GM19035 (cell line): ENCODE measurements around the gene TTLL11.
"Not testable (repeated sequence)": the region's sequence is repeated elsewhere in the genome, so short reads cannot be mapped to it uniquely, and the experiment has no call there.

Source experiments
- ATAC-seq: cut with Tn5 transposase; IDR thresholded peaks from one replicate; pipeline ENCODE4 v1.9.1; 2021; ENCODE audit not compliant: unreplicated experiment

The TTLL11 gene

DNA sequence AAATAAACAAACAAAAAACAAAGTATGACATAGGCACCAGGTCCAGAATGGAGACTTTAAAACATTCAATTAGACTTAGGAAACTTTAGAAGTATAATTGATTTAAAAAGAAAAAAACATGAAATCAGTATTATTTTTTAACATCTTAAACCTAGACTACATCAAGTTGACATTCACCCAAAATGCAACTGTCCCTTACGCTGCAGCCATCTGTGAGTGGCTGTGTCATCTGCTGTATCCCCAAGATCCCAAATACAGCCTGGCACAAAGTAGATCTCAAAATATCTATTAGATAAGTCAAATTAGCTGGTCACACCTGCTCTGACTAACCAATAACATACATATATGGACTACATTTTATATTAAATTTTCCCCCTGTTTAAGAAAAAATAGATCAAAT, 7.8 kb downstream of the TTLL11 start:
- ATAC-seq = no peak

DNA sequence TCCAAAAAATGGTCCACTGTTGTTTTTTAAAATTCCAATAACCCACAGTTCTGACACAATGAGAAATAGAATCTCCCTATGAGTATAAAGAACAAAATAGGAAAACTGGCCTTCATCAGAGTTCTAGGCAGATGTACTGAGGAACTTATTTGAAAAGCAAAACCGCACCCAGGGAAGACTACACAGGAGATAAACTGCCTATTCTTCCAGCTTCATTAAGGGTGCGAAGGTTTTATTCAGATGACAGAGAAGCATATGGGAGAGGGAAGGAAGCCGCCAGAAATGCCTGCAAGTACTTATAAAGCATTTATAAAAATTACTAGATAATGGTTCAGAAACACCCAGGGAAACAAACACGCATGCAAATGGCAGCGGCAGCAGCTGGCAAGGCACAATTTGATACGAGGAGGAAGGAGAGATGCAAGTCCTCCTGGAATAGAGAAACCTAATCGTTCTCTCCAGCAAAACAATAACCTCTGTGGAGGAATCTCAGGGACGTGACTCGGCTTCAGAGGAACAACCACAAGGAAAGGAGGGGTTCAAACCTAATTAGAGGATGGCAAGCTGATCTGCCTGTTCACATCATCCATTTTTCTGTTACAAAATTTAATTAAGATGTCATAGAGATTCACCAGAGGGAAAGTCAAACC, 9.0 kb downstream of the TTLL11 start:
- no peak for ATAC-seq

DNA sequence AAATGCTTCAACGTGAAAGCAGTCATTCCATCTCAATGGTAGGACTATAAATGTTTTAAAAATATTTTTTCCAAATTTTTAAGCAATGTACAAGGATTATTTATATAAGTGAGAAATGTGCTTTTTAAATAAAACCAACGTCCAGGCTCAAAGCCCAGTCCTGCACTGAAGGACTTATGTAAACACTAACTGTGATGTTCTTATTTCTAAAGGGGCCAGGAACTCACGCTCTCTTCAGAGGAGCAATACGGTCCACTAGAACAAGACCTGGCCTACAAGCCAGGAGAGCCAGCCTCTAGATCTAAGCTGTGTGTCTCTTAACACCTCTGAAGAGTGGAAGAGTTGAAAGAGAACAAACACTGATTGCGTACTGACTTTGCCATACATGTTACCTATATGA, 12.1 kb downstream of the TTLL11 start:
- ATAC-seq = no peak

DNA sequence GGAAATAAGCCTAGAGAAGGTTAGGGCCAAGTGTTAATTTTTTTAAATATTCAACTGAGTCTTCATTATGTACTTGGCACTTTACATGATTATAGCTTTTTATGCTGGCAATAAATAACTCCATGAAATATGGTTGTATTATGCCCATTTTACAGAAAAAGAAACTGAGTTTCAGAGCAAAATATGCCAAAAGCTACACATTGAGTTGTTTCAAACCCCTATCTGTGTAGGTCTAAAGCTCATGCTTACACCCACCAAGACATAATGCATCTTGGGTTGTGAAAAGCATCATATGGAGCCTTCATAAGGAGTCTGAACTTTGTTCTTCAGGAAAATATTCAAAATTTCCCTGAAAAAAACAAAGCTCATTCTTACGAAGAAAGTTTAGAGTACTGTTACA, 14.6 kb downstream of the TTLL11 start:
- ATAC-seq = no peak

DNA sequence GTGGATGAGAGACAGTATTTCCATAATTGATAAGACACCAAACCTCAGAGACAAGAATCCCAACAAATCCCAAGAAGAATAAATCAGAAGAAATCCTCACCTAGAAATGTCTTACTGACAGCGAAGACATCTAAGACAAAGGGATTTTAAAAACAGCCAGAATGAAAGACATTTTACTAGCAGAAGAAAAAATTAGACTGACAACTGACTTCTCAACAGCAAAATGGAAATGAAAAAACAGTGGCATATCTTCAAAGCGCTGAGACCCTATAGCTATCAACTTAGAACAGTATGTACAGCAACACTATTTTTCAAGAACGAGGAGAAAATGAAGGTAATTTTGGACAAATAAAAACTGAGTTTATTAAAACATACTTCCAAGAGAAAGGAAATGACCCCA, 16.3 kb downstream of the TTLL11 start:
- no peak for ATAC-seq

DNA sequence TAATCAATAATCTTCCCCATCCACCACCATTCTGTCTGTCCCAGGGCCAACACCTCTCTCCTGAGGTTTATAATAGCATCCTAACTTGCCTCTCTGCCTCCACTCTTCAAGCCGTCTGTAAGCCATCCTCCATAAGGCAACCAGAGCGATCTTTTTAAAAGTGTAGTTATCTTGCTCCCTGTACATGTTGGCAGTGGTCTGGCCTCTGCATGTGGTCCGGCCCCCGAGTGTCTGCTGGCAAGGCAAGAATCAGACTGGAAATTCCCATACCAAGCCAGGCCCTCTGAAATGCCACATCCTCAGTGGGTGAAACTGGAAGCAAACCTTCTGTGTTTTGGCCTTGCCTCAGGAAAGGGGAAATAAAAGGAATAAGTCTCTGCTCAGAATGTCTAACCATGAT, 17.0 kb downstream of the TTLL11 start:
- no peak for ATAC-seq

DNA sequence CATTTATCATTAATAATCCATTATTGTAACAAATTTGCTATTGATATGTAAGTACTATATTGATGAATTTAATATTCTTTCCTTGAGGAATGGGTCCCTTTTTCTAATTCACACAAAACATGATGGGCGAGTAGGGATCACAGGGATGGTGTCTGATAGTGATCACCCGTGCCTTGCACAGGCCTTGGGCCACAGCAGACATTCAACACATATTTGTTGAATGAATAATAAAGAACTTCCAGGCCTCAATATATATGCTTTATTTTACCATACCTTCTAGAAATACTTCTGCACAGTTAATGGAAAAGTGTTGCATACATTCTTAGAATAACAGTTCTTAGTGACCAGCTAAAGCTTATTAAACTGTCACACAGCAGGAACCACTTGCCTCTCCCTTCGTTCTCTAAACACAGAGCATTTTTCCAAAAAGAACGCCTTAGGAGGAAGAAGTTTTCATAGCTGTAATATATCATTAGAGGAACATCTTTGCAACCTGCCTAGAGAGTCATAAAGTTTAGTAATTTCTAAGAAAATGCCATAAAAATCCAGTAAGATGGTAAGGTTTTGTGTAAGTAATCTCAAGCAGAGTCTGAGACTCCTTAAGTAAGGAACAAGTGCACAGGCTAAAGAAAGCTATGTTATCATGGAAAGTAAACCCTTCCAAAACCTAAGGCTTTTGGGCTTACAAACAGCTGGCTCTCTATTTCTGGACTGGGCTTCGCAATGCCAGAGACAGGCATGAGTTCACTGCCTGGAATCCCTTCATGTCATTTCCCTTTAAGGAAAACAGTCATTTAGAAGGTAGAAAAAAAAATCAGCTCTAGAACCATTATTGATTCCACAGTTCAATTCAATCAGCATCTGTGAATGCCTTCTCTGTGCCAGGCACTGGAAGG, 17.7 kb downstream of the TTLL11 start:
- ATAC-seq = no peak

DNA sequence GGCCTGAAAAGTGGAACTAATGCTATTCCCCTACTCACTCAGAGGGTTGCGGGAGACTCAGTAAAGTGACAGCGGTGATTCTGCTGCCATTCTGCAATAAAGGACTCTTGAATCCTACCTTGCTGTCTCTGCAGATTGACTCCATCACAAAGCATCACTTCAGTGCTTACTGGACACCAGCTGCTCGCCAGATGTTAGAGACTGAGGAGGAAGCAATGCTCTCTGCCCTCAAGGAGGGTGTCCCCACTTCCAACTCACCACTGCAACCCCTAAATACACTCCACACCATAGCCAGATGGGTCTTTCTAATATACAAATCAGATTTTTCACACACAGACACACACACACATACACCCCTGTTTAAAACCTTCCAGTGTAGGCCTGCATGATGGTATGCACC, 21.4 kb downstream of the TTLL11 start:
- ATAC-seq = no peak

DNA sequence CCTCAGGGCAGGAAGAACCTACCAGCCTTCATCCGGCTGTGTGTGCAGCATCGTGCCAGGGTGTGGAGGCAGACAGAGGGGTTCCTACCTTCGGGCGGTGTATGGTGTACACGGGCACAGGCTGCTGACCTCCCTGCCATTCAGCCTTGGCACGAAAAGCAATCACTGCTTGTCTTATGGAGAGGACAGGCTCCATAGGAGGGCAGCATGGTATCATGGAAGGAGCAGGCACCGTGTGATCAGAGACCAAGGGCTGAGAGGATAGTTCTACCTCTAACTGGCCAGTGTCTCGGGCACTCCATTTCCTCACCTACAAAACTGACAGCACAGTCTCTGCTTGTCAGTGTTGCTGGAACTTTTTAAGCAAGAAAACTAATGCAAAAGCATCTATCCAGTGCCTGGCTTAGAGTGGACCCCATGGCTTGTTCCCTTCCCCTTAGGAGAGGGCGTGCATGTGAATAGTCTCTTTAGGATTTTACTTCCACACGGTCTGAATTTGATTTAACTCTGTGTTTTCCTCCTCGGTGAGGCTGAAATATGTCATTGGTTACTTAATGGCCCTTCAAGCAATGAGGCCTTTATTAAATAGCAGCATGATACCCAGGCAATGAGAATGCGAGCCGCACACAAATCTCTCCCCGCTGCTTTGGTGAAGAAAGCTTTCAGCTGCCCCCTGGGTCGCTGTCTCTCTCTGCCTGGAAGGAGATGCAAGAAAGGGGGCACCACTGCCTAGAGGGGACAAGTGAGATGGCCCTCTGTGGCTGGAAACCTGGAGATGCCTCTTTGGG, 22.2 kb downstream of the TTLL11 start:
- ATAC-seq = no peak

DNA sequence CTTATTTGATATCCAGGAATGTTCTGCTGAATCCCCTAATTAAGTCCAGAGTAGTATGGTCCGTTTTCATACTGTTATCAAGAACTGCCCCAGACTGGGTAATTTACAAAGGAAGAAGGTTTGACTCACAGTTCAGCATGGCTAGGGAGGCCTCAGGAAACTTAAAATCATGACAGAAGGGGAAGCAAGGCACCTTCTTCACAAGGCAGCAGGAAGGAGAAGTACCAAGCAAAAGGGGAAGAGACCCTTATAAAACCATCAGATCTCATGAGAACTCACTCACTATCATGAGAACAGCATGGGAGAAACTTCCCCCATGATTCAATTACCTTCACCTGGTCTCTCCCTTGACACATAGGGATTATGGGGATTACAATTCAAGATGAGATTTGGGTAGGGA, 26.4 kb downstream of the TTLL11 start:
- not testable (repeated sequence) for ATAC-seq

DNA sequence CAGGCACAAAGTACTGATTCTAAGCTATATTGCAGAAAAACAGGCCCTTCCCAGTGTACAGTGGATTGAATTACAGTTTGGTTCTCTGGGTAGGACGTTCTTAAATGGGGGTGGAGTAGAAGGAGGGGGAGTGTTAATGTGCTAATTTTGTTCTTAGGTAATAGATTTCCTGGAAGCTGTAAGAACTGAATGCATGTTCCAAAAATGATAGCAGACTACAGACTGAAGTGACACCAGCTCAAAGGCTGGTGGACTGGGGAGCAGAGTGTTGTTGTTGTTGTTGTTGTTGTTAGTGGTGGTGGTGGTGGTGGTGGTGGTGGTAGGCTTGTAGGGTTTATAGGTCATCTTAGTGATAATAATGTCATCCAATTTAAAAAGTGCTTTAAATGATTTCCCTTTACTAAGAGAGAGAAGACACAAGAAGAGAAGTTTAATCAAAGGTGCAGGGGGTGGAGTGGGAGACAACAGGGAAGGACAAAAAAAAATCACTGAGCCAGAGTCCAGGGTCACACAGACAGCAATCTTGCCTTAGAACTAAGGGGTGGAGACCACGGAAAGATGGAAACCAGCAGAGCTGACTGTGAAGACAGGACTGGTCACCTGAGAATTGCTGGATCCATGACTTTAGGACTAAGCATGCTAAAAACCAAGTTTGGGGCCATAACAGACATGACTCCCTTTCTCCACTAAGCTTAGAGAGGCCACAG, 27.0 kb downstream of the TTLL11 start:
- ATAC-seq = no peak

DNA sequence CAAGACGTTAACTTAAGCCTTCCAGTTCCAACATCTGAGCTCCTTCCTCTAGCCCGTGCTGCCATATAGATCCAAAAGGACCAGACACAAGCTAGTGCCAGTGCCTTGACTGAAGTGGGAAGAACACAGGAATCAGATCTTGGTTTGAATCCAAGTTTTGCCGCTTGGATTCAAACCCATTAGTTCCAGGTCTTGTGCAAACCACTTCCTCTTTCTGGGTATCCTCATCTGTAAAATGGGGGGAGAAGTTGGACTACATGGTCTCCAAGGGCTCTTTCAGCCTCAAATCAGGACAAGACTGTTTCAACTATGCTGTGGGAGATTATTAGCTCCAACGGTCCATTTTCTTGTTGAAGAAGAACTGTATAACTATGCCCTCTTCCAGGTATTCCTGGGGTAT, 32.6 kb downstream of the TTLL11 start:
- no peak for ATAC-seq

DNA sequence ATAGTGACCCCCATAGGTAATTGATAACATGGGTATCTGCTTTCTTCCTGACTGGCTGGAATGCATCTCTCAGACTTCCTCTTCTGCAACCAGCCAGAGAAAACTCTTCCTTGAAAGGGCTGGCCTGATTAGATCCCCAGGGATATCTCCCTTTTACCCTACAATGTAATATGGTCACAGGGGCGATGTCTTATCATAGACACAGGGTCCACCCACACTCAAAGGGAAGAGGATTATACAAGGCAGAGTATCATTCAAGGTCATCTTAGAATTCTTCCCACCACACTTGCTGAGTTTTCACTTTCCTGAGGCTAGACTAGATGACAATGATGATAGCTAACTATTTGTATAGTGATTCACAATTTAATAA, 33.2 kb downstream of the TTLL11 start:
- no peak for ATAC-seq

DNA sequence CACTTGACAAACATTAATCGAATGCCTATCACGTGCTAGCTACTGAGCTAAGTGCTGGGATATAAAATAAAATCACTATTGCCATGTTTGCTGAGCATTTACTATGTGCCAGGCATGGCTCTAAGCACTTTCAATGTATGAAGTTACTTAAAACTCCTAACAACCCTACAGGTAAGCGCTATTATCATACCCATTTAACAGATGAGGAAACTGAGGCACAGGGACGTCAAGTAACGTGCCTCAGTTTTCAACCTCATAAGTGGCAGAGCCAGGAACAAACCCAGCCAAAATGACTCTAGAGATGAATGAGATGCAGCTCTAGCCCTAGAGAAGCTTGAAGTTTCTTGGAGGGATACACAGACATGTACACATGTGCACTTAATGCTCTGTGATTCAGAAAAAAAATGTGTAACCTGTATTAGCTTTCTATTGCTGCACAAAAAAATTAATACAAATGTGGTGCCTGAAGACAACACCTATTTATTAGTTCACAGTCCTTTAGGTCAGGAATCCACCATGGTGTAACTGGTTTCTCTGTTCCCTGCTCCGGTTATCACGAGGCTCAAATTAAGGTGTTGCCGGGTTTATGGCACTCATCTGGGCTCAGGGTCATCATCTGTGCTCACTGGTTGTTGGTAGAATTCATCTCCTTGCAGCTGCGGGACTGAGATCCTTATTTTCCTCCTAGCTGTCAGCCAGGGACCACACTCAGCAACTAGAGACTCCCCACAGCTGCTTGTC, 33.7 kb downstream of the TTLL11 start:
- ATAC-seq = no peak

DNA sequence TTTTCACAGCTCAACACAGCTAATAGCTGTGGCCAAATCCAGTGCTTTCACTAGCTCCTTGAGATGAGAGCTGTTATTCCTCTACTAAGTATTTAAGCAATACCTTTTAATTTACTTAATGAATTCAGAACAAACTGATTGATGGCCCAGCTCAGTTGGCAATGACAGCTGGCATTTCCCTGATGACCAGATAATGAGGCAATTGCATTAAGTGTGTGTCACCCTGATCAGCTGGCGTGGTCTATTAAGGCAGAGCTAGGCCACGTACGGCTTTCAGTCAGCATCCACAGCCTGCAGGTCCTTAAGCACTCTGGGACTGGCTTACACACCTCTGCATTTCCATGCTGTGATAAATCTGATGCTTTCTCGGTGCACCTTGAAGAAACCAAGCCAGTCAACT, 34.4 kb downstream of the TTLL11 start:
- ATAC-seq = no peak

DNA sequence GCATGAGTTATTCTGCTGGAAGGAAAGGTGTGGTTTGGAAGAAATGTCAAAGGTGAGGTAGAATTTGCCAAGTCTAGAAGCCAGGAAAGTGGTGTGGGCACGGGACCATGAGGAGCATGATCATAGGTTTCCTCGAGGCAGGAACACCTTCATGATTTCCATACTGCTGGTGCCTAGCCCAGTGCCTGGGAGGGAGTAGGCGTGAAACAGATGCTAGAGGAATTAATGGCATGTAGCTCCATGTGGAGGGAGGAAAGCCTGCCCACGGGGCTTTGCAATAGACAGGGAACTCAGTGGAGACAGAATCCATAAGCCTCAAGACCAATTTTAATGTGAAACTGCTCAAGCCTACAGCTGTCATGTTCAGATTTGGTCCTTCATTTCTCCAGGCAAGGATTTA, 35.1 kb downstream of the TTLL11 start:
- ATAC-seq = no peak

DNA sequence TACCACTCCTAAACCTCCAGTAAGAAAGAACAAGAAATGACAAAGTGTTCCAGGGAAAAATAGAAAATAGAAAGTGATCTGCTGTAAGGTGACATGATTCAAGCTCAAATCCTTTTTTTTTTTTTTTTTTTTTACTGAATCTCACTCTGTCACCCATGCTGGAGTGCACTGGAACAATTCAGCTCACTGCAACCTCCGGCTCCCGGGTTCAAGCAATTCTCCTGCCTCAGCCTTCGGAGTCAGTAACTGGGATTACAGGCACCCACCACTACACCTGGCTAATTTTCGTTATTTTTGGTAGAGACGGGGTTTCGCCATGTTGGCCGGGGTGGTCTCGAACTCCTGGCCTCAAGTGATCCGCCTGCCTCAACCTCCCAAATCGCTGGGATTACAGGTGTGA, 35.9 kb downstream of the TTLL11 start:
- ATAC-seq = no peak

DNA sequence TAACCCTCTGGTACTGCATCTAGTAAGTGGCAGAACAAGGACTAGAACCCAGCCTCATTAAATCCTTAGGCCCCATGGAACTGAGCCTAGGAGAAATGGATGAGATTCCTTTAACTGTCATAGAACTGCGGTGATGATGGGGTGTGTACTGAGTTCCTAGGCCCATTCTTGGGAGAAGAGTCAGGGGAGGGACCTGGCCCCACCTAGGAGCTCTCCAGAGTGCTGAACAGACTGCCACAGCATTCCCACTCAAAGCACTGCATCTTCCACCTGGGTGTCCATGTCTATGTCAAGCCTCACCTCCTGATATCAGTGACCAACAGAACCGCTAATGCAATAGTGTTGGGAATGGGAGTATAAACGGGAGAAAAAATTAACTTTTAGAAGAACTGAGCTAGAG, 36.6 kb downstream of the TTLL11 start:
- ATAC-seq = no peak

DNA sequence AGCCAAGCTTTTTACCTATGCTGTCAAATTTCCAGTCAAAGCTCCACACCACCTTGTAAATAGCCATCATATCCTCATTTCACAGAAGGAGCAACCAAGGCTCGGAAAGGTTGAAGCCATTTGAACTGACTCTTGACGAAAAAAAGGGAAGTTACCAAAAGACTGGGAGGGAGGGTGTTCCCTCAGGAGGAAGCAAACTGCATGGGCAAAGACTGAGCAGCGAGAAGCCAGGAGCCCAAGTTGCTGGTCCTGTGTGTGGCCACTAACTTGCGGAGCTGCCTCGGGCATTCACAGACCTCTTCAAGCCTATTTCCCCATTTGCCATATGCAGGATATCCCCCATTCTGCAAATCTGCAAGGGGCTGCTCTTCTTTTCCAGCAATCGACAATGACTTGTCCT, 37.4 kb downstream of the TTLL11 start:
- ATAC-seq = no peak

DNA sequence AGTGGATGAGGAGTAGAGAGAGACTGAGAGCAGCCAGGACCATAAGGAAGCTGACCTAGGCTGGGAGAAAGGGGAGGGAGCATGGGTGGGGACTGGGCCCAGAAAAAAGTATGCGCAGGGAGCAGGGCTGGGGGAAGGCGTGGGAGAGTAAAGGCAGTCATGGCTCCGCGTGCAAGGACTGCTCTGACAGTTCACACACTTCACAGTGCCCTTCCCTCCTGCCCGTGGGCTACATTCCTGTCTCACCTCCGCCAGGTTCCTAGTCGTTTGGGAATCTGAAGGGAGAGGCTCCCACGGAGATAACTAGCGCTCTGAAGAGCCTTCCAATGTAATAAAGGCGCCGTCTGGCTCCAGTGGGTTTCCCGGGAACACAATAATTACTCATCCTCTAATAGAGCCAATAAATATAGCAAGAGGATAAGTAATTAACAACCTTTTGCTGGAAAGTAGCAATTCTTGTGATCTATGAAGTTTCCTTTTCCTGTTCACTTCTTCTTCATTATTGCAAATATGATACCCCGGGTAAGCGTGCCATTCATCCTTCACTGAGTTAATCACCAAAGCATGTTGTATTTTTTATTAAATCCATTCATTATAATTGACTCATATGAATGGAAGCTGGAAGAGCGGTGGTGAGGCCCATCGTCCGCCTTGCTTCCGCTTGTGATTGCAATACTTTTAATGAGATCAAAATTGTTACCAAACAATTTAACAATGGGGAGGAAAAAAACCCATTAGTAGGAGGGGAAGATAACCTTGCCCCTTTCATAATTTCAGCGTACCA, 39.3 kb downstream of the TTLL11 start:
- ATAC-seq = no peak
